ENCODE results near the gene STMP1. TPM values are rescaled to one million over a fixed set of nuclear protein-coding genes. Genes with fewer than 3 reads are reported as not detected.

STMP1 gene
- polyA plus RNA-seq, 2 of the 4 experiments (the other 2 are of a cell fraction) = 33.0 to 35.5 TPM

- TF ChIP-seq MAZ (IDR thresholded peaks at IDR 0.05; ENCODE audit: borderline replicate concordance, low read depth, low read length) = no peak
Measured at GRCh38 chr7:135659159-135659846, 3.0 kb upstream of the STMP1 start (continued).

- POLR2A ChIA-PET = interaction anchor here (0.9 to 2.4 kb wide), 4 partner anchors 11 to 53 kb away, joined by 3 to 17 read pairs (median 7); no protein-coding TSS in a partner anchor
- WGBS (ENCODE audit: missing lambda C conversion rate) = 64% methylated on average over 13 of the region's 14 CpGs
Measured at GRCh38 chr7:135661311-135662122, 797 bp upstream of the STMP1 start.

GRCh38 chr7:135662123-135662372 is 266 bp upstream of the STMP1 start:
- DNase-seq (ENCODE audit: low read depth in 1 of 2, low spot score in 1 of 2) = no peak
- TF ChIP-seq PHF8 (IDR thresholded peaks at IDR 0.05; ENCODE audit: borderline replicate concordance, low read depth) = peak; percentile 45
- no peak for TF ChIP-seq HOXB13 (CRISPR knock-in tag; IDR thresholded peaks at IDR 0.05; ENCODE audit: low read depth)
- no peak for TF ChIP-seq KDM5A (IDR thresholded peaks at IDR 0.05)
- 0 out of 2 replicates have a peak, but pooled peaks have one; percentile 3 for TF ChIP-seq ZC3H11A (IDR thresholded peaks at IDR 0.05)
- TF ChIP-seq E2F6 (IDR thresholded peaks at IDR 0.05; ENCODE audit: borderline replicate concordance, low read depth) = peak; percentile 79; the same call in 1 of the 2 replicates
- no peak for TF ChIP-seq NR3C1 (IDR thresholded peaks at IDR 0.05)
- peak; percentile 52; the same call in 2 of the 3 replicates for TF ChIP-seq CTCF (IDR thresholded peaks at IDR 0.05)
- TF ChIP-seq CBX8 (IDR thresholded peaks at IDR 0.05) = no peak
- no peak for TF ChIP-seq HOXB5 (CRISPR knock-in tag; IDR thresholded peaks at IDR 0.05)
- no peak for TF ChIP-seq ESRRA (IDR thresholded peaks at IDR 0.05; ENCODE audit: borderline replicate concordance, low read length)
- no peak for TF ChIP-seq ELK1 (IDR thresholded peaks at IDR 0.05; ENCODE audit: low read depth, low read length)
- peak overlapping the region; percentile 85 for H3K4me3 ChIP-seq
- WGBS (ENCODE audit: missing lambda C conversion rate) = 7% methylated on average over 16 of the region's 17 CpGs
- no peaks in the 10 kb centered on the region for H3K9me3 ChIP-seq
- peak overlapping the region; percentile 79 for H3K4me2 ChIP-seq
- POLR2A ChIA-PET = interaction anchor here (0.9 to 2.4 kb wide), 6 partner anchors 11 to 387 kb away, joined by 3 to 17 read pairs (median 5); no protein-coding TSS in a partner anchor
- ATAC-seq = no peak; a peak in 2 of 6 replicates
- no peak for FAIRE-seq
- H3K4me1 ChIP-seq = peaks cover 17% of the 10 kb centered on the region; the same call in 2 of the 3 replicates
- H3K27ac ChIP-seq = peak overlapping the region; percentile 91 to 93
- CTCF ChIA-PET = interaction anchor here (0.6 to 5.9 kb wide), 15 partner anchors 11 to 560 kb away, joined by 3 to 38 read pairs (median 4); no protein-coding TSS in a partner anchor

More at GRCh38 chr7:135661311-135662122, 797 bp upstream of the STMP1 start:
- FAIRE-seq (no peak), ATAC-seq (peak; percentile 15 to 36), DNase-seq (ENCODE audit: low read depth in 1 of 2, low spot score in 1 of 2) (no peak)
- Histone ChIP-seq H3K9me3 (no peaks in the 10 kb centered on the region), H3K27ac (peak overlapping the region; percentile 91 to 93), H3K4me1 (peaks cover 17% of the 10 kb centered on the region; the same call in 2 of the 3 replicates), H3K4me2 (peak overlapping the region; percentile 79), H3K4me3 (peak overlapping the region; percentile 85)
- CTCF ChIA-PET = interaction anchor here (0.6 to 5.9 kb wide), 13 partner anchors 11 to 560 kb away, joined by 3 to 38 read pairs (median 4); no protein-coding TSS in a partner anchor
- TF ChIP-seq GATA3 (IDR thresholded peaks at IDR 0.05; ENCODE audit: borderline replicate concordance) = 0 out of 2 replicates have a peak, but pooled peaks have one; percentile 3
- no peak for TF ChIP-seq EP300 (IDR thresholded peaks at IDR 0.05)
- no peak for TF ChIP-seq POLR2A (IDR thresholded peaks at IDR 0.05; ENCODE audit: low read length)
- peak; percentile 80 to 86 for TF ChIP-seq CEBPB (IDR thresholded peaks at IDR 0.05)
- no peak for TF ChIP-seq PHF8 (IDR thresholded peaks at IDR 0.05; ENCODE audit: borderline replicate concordance, low read depth)
- no peak for TF ChIP-seq HEYL (CRISPR knock-in tag; IDR thresholded peaks at IDR 0.05)
- TF ChIP-seq ELK1 (IDR thresholded peaks at IDR 0.05; ENCODE audit: low read depth, low read length) = no peak

Measured in A549 (cell line).